ENCODE measurements around the gene KRT7.
"Not testable (repeated sequence)": the region's sequence is repeated elsewhere in the genome, so short reads cannot be mapped to it uniquely, and the experiment has no call there.

KRT7 gene

DNA sequence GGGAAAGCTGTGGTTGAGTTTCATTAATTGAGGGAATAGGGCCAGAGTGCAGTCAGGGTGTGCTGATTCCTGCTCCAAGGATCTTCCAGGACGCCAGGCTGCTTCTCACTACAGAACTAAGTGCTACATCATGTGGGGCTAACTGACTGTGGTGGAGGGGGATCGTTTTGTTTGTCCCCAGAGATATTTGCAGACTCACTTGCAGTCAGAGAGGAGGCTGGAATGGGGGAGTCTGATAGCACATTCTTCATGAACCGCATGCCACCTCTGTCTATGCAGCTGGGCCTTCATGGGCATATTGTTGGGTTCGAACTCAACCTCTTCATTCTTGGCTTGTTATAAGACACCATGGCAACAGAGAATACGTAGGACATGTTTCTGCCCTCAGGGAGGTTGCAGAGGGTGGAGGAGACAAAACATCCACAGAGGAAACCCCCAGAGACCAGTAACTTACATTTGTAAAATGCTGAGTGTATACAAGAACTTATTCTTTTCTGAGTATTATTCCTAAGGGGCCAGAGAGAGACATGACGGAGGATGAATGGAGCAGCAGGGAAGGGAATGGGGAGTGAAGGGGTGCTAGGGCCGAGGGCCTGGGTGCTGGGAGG lies 13.0 kb downstream of the KRT7 start:
- DNase-seq, result no peak

DNA sequence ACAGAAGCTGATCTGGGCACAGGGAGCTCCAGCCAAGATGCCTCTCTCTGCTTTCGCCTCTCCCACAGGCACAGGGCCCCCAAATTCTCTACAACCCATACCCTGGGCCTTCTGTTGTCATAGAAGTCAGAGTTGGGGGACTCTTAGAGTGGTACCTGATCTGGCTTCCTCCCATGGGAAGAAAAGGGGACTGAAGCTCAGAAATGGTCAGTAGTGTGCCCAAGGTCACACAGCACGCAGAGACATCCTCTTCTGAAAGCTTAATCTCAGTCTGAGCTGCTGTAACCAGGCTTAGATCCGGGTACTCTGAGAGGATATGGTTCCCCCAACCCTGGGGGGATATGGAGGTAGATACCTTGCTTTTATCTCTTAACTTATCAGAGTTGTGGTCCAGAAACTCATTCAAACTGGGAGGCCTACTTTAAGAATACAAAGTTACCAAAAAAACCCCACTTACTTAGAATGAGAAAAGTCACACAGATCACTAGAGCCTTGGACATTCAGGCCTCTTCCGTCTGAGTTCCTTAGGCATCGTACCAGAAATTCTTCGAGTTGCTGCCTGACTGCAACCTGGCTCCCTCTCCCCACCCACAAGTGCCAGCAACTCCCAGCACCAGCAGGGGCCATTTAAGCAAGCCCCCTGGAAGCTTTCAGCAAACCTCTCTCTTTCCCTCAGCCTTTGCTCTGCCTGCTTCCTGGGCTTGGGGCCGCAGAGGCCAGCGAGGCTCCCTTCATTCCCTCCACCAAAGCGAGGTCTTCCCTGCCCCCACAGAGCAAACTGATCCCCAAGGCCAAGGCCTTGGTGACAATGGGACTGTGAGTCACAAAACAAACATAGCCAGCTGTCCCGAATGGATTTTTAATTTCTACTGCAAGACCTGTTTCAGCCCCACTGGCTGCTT lies 13.9 kb downstream of the KRT7 start:
- no peak for DNase-seq

DNA sequence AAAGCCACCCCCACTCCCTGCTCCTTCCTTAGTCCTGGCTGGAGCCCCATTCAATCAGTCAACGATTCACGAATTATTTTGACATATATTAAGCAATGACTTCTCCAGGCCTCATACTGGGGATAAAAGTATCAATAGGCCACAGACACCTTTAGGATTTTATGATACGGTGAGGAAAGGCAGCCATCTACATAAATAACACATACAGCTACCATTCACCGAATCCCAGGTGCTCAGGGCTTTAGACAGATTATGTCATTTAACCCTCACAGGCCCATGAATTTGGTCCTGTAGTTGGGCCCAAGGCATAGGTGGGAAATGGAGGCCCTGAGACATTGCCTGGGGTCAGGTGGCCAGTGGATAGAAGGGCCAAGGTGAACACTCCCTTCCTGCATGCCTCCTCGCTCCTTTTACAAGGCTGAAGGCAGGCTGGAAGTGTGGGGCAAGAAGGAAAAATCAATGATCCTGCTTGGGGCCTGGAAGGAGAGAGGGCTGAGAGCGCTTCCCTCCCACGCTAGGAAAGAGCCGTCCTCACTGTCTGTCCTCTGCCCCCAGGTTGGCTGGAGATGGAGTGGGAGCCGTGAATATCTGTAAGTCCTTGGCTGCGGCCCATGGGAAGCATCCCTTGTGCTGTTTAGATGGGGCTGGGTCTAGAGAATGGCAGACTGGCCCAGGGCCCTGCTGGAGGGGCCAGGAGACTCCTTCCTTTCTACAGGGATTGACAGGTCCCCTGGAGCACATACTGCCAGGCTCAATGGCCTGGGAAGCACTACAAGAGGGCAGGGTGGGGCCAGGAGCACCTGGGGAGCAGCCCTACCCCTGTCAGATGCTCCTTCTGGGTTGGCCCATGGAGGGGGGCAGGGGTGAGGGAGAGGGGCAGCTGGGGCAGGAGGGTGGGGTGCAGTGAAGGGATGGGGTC lies 14.8 kb downstream of the KRT7 start:
- DNase-seq, result no peak

DNA sequence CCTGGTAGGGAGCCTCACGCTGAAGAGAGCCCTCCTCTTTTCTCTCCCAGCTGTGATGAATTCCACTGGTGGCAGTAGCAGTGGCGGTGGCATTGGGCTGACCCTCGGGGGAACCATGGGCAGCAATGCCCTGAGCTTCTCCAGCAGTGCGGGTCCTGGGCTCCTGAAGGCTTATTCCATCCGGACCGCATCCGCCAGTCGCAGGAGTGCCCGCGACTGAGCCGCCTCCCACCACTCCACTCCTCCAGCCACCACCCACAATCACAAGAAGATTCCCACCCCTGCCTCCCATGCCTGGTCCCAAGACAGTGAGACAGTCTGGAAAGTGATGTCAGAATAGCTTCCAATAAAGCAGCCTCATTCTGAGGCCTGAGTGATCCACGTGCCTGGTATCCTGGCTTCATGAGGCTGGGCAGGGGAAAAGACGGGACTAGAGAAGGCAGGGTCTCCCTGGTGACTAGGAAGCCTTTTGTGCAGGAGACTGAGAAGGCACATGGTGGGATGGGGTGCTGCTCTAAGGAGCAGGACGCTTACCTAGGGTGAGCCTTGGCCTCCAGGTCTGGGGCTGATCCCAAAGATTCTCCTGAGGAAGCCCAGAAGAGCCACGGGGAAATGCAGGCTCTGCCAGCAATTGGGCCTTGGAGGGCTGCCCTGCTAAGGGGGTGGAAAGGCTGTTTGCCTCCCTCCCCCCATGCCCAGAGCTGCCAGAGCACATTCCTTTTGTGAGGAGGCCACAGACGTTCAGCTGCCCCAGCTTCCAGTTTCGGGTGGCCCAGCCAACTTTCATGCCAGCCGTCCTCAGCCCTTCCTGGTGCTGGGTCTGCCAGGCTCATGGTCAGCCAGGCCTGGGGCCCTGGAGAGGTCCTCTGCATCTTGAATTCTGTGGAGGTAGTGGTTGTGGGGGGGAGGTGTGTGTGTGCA lies 15.8 kb downstream of the KRT7 start:
- DNase-seq, result no peak

DNA sequence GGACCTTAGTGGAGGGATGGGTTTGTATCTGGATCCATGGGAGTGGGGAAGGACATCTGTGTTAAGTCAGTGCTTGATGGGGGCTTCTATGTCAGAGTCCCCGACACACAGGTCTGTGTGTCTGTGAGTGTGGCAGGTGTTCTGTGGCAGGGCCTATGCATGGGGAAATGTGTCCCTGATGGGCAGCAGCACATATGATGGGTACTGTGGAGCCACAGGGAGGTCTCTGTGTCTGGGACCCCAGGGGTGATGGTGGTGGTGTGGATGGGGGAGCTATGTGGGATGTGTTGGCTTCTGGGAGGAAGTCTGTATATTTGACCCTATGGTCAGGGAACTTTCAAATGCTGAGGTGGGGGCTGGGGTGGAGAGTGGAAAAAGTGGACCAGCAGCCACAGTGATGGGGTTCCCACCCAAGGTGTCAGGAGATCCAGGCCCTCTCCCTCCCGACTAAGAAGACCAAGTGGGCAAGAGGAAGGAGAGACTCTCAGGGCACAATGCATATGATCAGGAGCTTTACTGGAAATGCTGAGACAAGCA lies 16.5 kb downstream of the KRT7 start:
- DNase-seq, result no peak

DNA sequence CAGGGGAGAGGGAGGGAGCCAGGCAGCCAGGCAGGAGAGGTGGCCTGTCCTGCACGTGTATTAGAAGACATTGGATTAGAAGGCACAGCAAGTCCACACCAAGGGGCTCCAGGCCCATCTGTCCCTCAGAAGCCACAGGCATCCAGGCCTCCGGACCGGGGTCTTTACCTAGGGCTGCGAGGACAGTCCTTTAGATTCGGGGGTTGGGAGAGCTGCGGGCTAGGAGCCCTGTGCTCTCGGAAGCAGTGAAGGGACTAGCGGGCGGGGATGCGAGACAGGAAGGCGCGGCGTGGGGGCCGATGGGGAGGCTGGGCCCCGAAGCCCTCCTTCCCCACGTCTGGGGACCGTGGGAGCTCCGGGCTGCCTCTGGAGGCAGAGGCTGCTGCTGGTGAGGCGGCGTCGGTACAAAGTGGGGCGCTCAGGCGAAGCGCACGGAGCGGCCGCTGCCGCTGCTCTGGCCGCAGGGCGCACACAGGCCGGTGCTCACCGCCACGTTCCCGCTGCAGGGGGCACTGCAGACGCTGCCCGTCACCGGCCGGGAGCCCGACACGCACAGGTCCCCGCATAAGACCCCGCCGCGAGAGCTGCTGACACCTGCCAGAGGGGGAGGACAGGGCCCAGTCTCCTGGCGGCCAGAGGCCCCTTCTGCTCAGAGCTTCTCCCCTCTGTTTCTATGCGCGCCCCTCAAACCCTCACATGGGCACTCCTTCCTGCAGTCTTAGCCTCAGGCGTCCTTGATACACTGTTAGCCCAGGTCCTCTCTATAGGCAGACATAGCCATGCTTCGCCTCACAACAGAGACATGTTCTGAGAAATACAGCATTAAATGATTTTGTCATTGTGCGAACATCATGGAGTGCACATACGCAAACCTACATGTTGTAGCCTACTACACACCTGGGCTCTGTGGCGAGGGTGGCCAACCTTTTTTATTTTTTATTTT lies 17.3 kb downstream of the KRT7 start:
- no peak for DNase-seq

DNA sequence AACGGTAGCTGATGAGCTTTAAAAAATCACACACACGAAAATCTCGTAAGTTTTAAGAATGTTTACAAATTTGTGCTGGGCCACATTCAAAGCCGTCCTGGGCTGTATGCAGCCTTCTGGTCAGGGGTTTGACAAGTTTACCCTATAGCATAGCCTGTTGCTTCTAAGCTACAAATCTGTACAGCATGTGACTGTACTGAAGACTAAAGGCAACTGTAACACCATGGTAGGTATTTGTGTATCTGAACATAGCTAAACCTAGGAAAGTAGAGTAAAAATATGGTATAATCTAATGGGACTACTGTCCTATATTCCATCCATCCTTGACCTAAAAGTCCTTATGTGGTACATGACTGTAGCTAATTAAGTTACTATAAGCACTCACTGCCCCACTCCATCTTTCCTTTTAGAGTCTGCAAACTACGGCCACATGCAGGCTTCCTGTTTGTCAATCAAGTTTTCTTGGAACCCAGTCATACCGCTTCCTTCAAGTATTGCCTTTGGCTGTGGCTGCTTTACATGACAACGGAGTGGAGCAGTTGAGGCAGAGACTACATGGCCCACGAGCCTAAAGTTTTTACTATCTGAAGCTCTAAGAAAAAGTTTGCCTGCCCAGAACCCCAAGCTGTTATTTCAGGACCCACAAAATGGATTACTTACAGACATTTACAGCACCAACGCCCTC lies 18.5 kb downstream of the KRT7 start:
- DNase-seq, result no peak

DNA sequence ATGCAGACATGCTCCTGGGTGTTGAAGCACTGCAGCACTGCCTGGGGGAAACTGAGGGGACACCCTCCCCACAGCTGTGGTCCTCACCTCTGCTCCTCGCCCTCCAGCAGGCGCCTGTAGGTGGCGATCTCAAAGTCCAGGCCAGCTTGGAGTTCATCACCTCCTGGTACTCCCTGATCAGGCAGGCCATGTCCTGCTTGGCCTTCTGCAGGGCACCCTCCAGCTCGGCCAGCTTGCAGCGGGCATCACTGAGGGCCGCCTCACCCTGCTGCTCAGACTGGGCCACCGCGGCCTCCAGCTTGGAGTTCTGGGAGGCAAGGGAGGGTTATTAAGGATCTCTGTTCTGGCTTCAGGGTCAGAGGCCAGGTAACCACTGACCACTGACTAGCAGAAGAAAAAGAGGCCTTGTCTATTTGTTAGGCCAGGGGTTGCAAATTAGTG lies 19.2 kb downstream of the KRT7 start:
- DNase-seq, result not testable (repeated sequence)

DNA sequence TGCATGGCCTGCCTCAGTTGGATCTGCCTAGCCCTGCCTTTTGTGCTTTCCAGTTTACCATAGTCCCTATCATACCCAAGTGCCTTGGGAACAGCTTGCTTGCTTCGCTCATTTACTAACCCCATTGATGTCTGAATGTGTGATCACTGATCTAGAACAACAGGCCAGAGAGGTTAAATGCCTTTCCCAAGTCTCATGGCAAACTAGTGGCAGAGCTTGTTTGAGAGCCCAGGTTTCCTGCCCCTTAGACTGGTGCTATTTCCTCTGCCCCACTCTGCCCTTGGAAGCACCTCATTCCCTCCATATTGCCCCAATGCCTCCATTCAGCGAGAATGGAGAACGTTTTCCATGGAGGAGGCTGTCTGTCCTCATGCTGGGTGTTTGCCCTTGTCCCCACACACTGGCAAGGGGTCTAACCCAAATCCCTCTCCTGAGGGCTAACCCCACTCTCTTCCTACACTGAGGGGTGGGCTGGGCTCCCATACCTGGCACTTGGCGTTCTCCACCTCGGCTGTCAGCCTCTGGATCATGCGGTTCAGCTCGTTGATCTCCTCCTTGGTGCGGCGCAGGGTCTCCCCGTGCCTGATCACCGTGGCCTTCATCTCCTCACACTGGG lies 19.8 kb downstream of the KRT7 start:
- DNase-seq, result no peak

DNA sequence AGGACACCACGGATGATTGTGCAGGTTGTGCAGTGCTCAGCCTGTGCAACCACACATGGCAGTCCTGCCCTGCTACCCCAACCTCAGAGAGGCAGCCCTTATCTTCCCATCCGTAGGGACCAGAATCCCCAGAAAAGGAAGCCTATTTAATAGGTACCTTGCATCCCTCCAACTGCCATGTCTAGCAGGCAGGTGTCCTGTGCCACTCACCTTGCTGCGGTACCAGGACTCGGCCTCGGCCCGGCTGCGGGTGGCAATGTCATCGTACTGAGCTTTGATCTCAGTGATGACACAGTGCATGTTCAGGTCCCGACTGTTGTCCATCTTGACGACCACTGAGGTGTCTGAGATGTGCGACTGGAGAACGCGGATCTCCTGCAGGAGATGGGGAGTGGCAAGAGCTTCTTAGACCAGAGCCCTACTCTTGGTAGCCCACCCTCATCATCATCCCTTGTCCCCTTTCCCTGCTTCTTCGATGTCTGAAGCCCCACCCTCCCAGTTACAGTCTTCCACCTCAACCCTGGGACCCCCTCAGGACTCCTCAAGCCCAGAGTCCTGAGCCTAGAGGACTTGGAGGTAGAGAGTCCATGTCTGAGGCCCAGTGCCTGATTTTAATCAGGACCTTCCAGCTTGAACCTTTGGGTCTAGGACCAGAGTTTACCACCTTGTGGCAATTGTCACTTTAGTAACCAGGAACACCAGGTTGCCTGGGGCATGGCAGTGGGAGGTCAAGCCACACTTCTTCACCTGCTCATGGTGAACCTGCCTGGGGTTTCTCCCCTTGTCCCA lies 20.5 kb downstream of the KRT7 start:
- DNase-seq, result no peak

DNA sequence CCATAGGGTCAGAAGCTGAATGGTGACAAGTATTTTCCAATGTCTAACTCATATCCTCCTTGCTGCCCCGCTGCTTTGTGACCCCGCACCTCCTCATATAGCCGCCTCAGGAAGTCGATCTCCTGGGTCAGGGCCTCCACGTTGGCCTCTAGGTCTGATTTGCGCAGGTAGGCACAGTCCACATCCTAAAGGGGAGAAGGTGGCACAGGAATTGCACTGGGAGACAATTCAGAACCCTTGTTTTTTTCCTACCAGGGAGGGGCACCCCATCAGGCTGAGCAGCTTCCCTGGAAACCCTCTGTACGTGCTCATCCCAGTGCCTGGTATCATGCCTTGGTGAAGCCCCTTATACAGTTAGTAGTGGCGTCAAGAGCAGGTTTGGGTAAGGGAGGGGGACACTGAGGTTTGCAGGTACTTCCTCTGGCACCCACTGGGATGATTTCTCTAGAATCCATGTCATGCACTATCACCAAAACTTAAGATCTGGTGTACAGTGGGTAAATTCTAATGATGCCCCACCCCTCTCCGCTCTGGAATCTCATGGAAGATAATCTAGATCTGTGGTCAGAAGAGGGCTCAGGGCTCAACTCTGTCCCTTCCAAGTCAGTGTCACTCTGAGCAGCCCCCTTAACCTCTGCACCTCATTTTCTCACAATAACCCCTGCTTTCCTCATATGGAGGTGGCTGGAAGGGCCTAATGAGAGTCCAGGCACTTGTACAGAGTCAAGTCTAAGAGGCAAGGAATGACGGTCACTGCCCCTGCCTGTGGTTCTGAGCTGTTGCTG lies 21.3 kb downstream of the KRT7 start:
- DNase-seq, result no peak

DNA sequence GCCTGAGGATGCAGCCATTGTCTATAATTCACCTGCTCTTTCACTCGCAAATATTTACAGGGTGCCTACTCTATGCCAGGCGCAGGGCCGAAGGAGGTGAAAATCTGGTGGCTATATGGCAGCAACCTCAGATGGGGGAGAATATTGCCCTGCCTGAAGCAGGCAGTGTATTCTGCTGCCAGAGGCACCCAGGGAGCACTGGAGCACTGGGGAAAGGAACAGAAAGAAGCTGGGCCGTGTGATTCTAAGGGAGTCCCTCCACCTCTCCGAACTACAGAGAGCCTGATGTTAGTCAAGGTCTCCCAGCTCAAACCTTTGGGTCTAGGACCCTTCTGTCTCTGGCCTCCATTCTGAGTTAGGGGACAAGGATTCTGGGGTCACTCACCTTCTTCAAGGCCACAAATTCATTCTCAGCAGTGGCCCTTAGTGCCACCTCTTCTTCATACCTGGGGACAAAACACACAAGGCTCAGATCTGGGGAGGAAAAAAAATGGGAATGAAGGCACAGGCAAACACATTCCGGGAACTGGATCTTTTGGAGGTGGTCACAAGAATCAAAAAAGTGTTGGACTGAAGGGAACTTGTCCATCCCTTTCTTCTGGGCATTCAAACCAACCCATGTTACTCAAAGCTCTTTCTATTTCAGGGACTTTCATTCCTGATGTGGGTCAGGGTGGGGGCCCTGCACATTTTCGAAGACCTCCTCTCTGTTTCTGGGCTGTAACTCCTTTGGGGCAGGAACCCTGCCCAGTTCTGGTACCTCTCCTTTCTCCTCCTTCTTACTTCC lies 22.1 kb downstream of the KRT7 start:
- no peak for DNase-seq

DNA sequence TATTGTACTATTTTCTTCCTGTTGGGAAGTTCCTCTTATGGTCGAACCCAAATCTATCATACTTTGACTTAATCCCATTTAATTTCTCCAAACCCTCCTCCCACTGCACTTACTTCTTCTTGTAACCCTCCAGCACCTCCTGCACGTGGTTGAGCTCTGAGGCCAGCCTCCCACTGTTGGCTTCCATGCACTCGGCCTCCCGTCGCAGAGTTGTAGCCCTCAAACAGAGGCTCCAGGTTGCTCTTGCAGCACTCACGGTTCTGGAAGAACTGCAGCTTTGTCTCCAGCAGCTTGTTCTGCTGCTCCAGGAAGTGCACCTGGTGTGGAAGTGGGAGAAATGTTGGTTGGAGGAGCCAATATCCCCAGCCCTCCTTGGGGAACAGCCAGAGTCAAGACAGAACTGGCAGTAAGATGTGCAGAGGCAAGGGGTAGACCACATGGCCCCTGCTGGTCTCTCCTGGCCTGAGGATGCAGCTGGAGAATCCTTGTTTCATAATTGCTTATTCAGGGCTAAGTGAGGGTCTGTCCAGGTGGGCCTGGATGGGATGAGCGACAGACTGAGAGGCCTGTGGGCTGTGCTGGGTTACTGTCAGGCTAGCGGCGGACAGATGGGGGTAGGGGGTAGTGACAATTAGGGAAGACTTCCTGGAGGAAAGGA lies 23.0 kb downstream of the KRT7 start:
- no peak for DNase-seq

DNA sequence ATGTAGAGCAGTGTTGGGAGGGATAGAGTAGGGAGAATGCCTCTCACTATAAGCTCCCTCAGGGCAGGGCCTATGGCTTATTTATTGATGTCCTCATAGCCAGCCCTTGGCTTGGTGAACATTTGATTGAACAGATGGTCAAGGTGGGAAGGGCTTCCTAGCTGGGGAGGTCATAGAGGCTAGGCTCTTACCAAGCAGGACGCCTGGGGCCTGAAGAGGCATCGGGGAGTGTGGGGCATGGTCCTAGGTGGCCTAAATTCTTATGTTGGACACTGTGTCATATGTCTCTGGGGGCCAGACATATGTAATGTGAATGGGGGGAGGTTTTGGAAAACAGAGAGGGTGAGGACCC lies 23.5 kb downstream of the KRT7 start:
- DNase-seq, result no peak

DNA sequence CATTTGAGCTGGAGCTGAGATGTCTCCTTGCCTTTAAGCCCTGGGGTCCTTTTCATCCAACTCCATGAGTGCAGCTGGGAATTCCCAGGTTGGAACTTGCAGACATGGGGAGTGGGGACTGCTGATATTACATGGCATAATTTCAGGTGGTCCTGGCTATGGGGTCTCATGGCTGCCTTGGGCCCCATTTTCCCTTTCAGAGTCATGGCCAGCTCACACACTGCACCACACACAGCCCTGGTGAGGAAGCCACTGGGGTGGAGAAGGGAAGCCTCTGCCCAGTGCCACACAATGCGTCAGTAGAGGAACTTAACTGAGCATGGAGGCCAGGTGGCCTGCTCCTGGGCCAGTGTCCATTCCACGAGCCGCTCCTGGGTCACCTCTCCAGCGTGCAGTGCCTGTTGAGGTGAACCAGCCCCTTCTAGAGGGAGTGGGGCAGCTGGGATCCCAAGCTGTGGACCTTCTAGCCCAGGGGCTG lies 24.1 kb downstream of the KRT7 start:
- no peak for DNase-seq

DNA sequence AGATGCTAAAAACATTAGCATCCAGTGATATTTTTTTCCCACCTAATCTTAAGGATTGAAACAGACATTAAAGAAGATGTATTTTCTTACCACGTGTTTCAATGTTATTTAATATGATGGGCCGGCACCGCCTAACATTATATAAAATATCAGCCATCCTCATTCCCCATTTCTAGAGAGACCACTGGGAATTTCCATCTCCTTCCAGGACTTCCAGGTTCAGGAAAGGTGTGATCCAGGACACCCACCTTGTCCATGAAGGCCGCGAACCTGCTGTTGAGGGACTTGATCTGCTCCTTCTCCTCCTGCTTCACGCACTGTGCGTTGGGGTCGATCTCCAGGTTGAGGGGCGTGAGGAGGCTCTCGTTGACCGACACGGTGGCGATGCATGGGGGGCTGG lies 24.9 kb downstream of the KRT7 start:
- not testable (repeated sequence) for DNase-seq

Data from Kasumi-1 (cell line).